ENCODE measurements around the gene ITGA8.

GRCh38 chr10:15483215-15484075, 236.3 kb downstream of the ITGA8 start:
- TF ChIP-seq CTCF (IDR thresholded peaks at IDR 0.05; ENCODE audit: low read depth, low read length) = no peak
- no peak for TF ChIP-seq EZH2phosphoT487 (IDR thresholded peaks at IDR 0.05; ENCODE audit: low read depth)
